Neuronal stem cell (in vitro differentiated cells): ENCODE measurements around the gene COMMD1.

ENCODE experiments used
- DNase-seq: peaks from one replicate; pipeline ENCODE4 v3.0.0-alpha.2; 2013; ENCODE audit warnings: low spot score
- H2AFZ ChIP-seq: one replicate; pipeline ENCODE4 v1.6.1; 2013; ENCODE audit warnings: mild to moderate bottlenecking, low read length, inconsistent platforms
- H2AK5ac ChIP-seq: 2 replicates; pipeline ENCODE4 v1.6.1; 2013; ENCODE audit warnings: low read depth, mild to moderate bottlenecking, inconsistent platforms, low read length, moderate library complexity, mixed read lengths
- H2BK120ac ChIP-seq: 2 replicates; pipeline ENCODE4 v1.6.1; 2013; ENCODE audit warnings: low read depth, mild to moderate bottlenecking, inconsistent platforms, low read length, moderate library complexity, mixed read lengths
- H2BK12ac ChIP-seq: one replicate; pipeline ENCODE4 v1.6.1; 2013; ENCODE audit warnings: low read length, inconsistent platforms
- H2BK15ac ChIP-seq: 2 replicates; pipeline ENCODE4 v1.6.1; 2013; ENCODE audit warnings: mild to moderate bottlenecking, low read length, inconsistent platforms, mixed read lengths
- H2BK5ac ChIP-seq: one replicate; pipeline ENCODE4 v1.6.1; 2013; ENCODE audit warnings: inconsistent platforms, mild to moderate bottlenecking, low read length, moderate library complexity
- H3K14ac ChIP-seq: one replicate; pipeline ENCODE4 v1.6.1; 2013; ENCODE audit warnings: low read length, inconsistent platforms
- H3K18ac ChIP-seq: 2 replicates; pipeline ENCODE4 v1.6.1; 2013; ENCODE audit warnings: low read length, inconsistent platforms
- H3K23ac ChIP-seq: 2 replicates; pipeline ENCODE4 v1.6.1; 2013; ENCODE audit warnings: low read depth, mild to moderate bottlenecking, mixed read lengths, low read length, inconsistent platforms; ENCODE audit not compliant: poor library complexity
- H3K27ac ChIP-seq: replicated peaks from 3 replicates; pipeline ENCODE4 v1.5.1; 2013; ENCODE audit warnings: low read length, inconsistent platforms
- H3K27me3 ChIP-seq, 3 experiments: 2 replicates each; pipeline ENCODE4 v1.6.1; 2013; ENCODE audit warnings: low read length in 3 of 3, mild to moderate bottlenecking in 2 of 3, inconsistent platforms in 1 of 3, low read depth in 1 of 3, mixed read lengths in 1 of 3, moderate library complexity in 1 of 3; ENCODE audit not compliant: control insufficient read depth in 3 of 3, insufficient read depth in 3 of 3
- H3K36me3 ChIP-seq, 2 donors: replicated peaks in 1 of 2; 2 replicates each; pipeline ENCODE4 v1.6.1; 2013; ENCODE audit warnings: low read length in 2 of 2; ENCODE audit not compliant: control insufficient read depth in 2 of 2, insufficient read depth in 2 of 2
- H3K4ac ChIP-seq: 2 replicates; pipeline ENCODE4 v1.6.1; 2013; ENCODE audit warnings: inconsistent platforms, mild to moderate bottlenecking, low read length, moderate library complexity
- H3K4me1 ChIP-seq, 2 donors: 1 replicate in 1 of 2; 2 replicates in 1 of 2; pipeline ENCODE4 v1.6.1; 2013; ENCODE audit warnings: low read length in 2 of 2, low read depth in 1 of 2; ENCODE audit not compliant: control insufficient read depth in 2 of 2, insufficient read depth in 1 of 2
- H3K4me2 ChIP-seq: one replicate; pipeline ENCODE4 v1.6.1; 2013; ENCODE audit warnings: mild to moderate bottlenecking, low read length, inconsistent platforms; ENCODE audit not compliant: insufficient read depth, poor library complexity, severe bottlenecking
- H3K4me3 ChIP-seq, 2 donors: 2 replicates each; pipeline ENCODE4 v1.5.1; 2013; ENCODE audit warnings: low read length in 2 of 2, mild to moderate bottlenecking in 2 of 2, inconsistent platforms in 1 of 2, moderate library complexity in 1 of 2
- H3K79me1 ChIP-seq: one replicate; pipeline ENCODE4 v1.6.1; 2013; ENCODE audit warnings: low read depth, mild to moderate bottlenecking, inconsistent platforms, low read length, moderate library complexity
- H3K9ac ChIP-seq: one replicate; pipeline ENCODE4 v1.6.1; 2013; ENCODE audit warnings: mild to moderate bottlenecking, low read depth, low read length, inconsistent platforms; ENCODE audit not compliant: poor library complexity
- H3K9me3 ChIP-seq, 2 donors: replicated peaks in 1 of 2; 2 replicates each; pipeline versions ENCODE3 to v1.6.1; 2013; ENCODE audit warnings: low read length in 2 of 2, mild to moderate bottlenecking in 2 of 2, inconsistent platforms in 1 of 2, low read depth in 1 of 2, mixed read lengths in 1 of 2, moderate library complexity in 1 of 2; ENCODE audit not compliant: control insufficient read depth in 2 of 2, insufficient read depth in 1 of 2
- H4K8ac ChIP-seq: one replicate; pipeline ENCODE4 v1.6.1; 2013; ENCODE audit warnings: low read depth, mild to moderate bottlenecking, inconsistent platforms, low read length, moderate library complexity
- H4K91ac ChIP-seq: one replicate; pipeline ENCODE4 v1.6.1; 2013; ENCODE audit warnings: low read length, low read depth, mild to moderate bottlenecking, inconsistent platforms; ENCODE audit not compliant: poor library complexity
- WGBS, 2 donors: extraction: QIAGEN DNeasy Blood & Tissue Kit; methylation state at CpG; one replicate each; pipeline ENCODE4 v1.1.7; 2013; ENCODE audit warnings: missing lambda C conversion rate in 2 of 2, mixed read lengths in 1 of 2; ENCODE audit not compliant: insufficient read length in 2 of 2, insufficient replicate concordance in 1 of 2; ENCODE audit errors: extremely low coverage in 2 of 2; 5-methylcytosine and 5-hydroxymethylcytosine counted together

The COMMD1 gene

GRCh38 chr2:62136956-62137830 is 231.7 kb downstream of the COMMD1 start:
- Histone ChIP-seq H3K23ac (no peak overlapping the region), H3K4me3 (no peak overlapping the region), H3K36me3 (no peaks in the 10 kb centered on the region), H4K91ac (no peak overlapping the region), H3K9me3 (peaks cover 0 to 2% of the 10 kb centered on the region in 2 donors), H3K4me2 (no peak overlapping the region), H3K4me1 (no peaks in the 10 kb centered on the region), H2BK15ac (no peak overlapping the region), H3K9ac (no peak overlapping the region), H3K79me1 (no peaks in the 10 kb centered on the region), H3K27me3 (no peaks in the 10 kb centered on the region), H2AK5ac (no peak overlapping the region), H2AFZ (no peak overlapping the region), H3K14ac (no peak overlapping the region), H2BK5ac (no peak overlapping the region), H3K27ac (no peak overlapping the region), H4K8ac (no peak overlapping the region), H2BK12ac (no peak overlapping the region), H3K4ac (no peak overlapping the region), H2BK120ac (no peak overlapping the region), H3K18ac (no peak overlapping the region)
- DNase-seq, result no peak
- no CpG with 5 or more reads among the region's 3 CpGs for WGBS, 2 donors

- Histone ChIP-seq H2AFZ (no peak overlapping the region), H3K4me1 (no peaks in the 10 kb centered on the region), H3K79me1 (no peaks in the 10 kb centered on the region), H2AK5ac (no peak overlapping the region), H3K4me2 (no peak overlapping the region), H2BK5ac (no peak overlapping the region), H4K91ac (no peak overlapping the region), H3K14ac (no peak overlapping the region), H2BK15ac (no peak overlapping the region), H2BK12ac (no peak overlapping the region), H3K23ac (no peak overlapping the region), H4K8ac (no peak overlapping the region), H2BK120ac (no peak overlapping the region), H3K27ac (no peak overlapping the region), H3K9me3 (no peaks in the 10 kb centered on the region), H3K18ac (no peak overlapping the region), H3K9ac (no peak overlapping the region), H3K27me3 (no peaks in the 10 kb centered on the region), H3K4me3 (no peak overlapping the region), H3K36me3 (no peaks in the 10 kb centered on the region), H3K4ac (no peak overlapping the region)
- DNase-seq, result no peak
- no CpG with 5 or more reads among the region's 5 CpGs for WGBS, 2 donors
Observed at GRCh38 chr2:62140426-62141141, 235.1 kb downstream of the COMMD1 start.

GRCh38 chr2:62141142-62141740 is 235.8 kb downstream of the COMMD1 start:
- H2BK5ac ChIP-seq, result no peak overlapping the region
- H3K79me1 ChIP-seq, result no peaks in the 10 kb centered on the region
- no peaks in the 10 kb centered on the region for H3K9me3 ChIP-seq
- H3K14ac ChIP-seq, result no peak overlapping the region
- no peak overlapping the region for H3K4me3 ChIP-seq
- H4K8ac ChIP-seq, result no peak overlapping the region
- no peak overlapping the region for H2BK120ac ChIP-seq
- no peak overlapping the region for H3K23ac ChIP-seq
- no peak overlapping the region for H2BK15ac ChIP-seq
- H2AK5ac ChIP-seq, result no peak overlapping the region
- no peak overlapping the region for H3K4ac ChIP-seq
- no peak overlapping the region for H4K91ac ChIP-seq
- DNase-seq, result no peak
- H3K27me3 ChIP-seq, result no peaks in the 10 kb centered on the region
- H3K9ac ChIP-seq, result no peak overlapping the region
- no peaks in the 10 kb centered on the region for H3K36me3 ChIP-seq
- peak overlapping the region; percentile 65 for H3K18ac ChIP-seq
- H3K27ac ChIP-seq, result no peak overlapping the region
- H2AFZ ChIP-seq, result no peak overlapping the region
- no peak overlapping the region for H3K4me2 ChIP-seq
- no peaks in the 10 kb centered on the region for H3K4me1 ChIP-seq
- H2BK12ac ChIP-seq, result no peak overlapping the region
- no CpG with 5 or more reads among the region's 2 CpGs for WGBS, 2 donors

- Histone ChIP-seq H3K4me3 (no peak overlapping the region), H3K18ac (no peak overlapping the region), H2AFZ (no peak overlapping the region), H4K91ac (no peak overlapping the region), H3K4me2 (no peak overlapping the region), H3K27ac (no peak overlapping the region), H3K14ac (no peak overlapping the region), H3K9me3 (no peaks in the 10 kb centered on the region), H3K4ac (no peak overlapping the region), H3K4me1 (no peaks in the 10 kb centered on the region), H2BK15ac (no peak overlapping the region), H2BK120ac (no peak overlapping the region), H3K9ac (no peak overlapping the region), H3K79me1 (no peaks in the 10 kb centered on the region), H2AK5ac (no peak overlapping the region), H2BK12ac (no peak overlapping the region), H4K8ac (no peak overlapping the region), H3K36me3 (no peaks in the 10 kb centered on the region), H2BK5ac (no peak overlapping the region), H3K27me3 (no peaks in the 10 kb centered on the region), H3K23ac (no peak overlapping the region)
- no peak for DNase-seq
- WGBS, 2 donors, result no CpG with 5 or more reads among the region's 4 CpGs
Observed at GRCh38 chr2:62142054-62142453, 236.6 kb downstream of the COMMD1 start.
